ENCODE measurements around the gene CCL17.
A peak's percentile ranks its signal among the peaks of the same experiment; 100 is the strongest.
"Not testable (repeated sequence)": the region's sequence is repeated elsewhere in the genome, so short reads cannot be mapped to it uniquely, and the experiment has no call there.

CCL17 gene

GRCh38 chr16:57435838-57436237, 31.3 kb downstream of the CCL17 start:
- no peak overlapping the region for H2AFZ ChIP-seq (ENCODE audit: low read length, unreplicated experiment)
- H3K79me2 ChIP-seq (ENCODE audit: control insufficient read depth, insufficient read depth, low read length, unreplicated experiment): peaks cover 2% of the 10 kb centered on the region
- H3K4me1 ChIP-seq (ENCODE audit: control insufficient read depth, insufficient read depth, low read length, unreplicated experiment): no peaks in the 10 kb centered on the region
- peaks cover 24% of the 10 kb centered on the region for H3K36me3 ChIP-seq (ENCODE audit: insufficient read depth, low read length)
- H3K4me3 ChIP-seq (ENCODE audit: low read depth, low read length): no peak overlapping the region
- H3K27ac ChIP-seq (ENCODE audit: low read depth, low read length): no peak overlapping the region
- no peaks in the 10 kb centered on the region for H3K27me3 ChIP-seq (ENCODE audit: insufficient read depth, low read length)

GRCh38 chr16:57439947-57440346, 35.4 kb downstream of the CCL17 start:
- peaks cover 25% of the 10 kb centered on the region for H3K36me3 ChIP-seq (ENCODE audit: insufficient read depth, low read length)
- not testable (repeated sequence) for H3K4me3 ChIP-seq (ENCODE audit: low read depth, low read length); H3K4me1 ChIP-seq (ENCODE audit: control insufficient read depth, insufficient read depth, low read length, unreplicated experiment); H3K27ac ChIP-seq (ENCODE audit: low read depth, low read length); H3K27me3 ChIP-seq (ENCODE audit: insufficient read depth, low read length); H2AFZ ChIP-seq (ENCODE audit: low read length, unreplicated experiment)
- H3K79me2 ChIP-seq (ENCODE audit: control insufficient read depth, insufficient read depth, low read length, unreplicated experiment): peaks cover 36% of the 10 kb centered on the region

GRCh38 chr16:57440551-57440950, 36.0 kb downstream of the CCL17 start:
- H3K27ac ChIP-seq (ENCODE audit: low read depth, low read length); H2AFZ ChIP-seq (ENCODE audit: low read length, unreplicated experiment); H3K4me1 ChIP-seq (ENCODE audit: control insufficient read depth, insufficient read depth, low read length, unreplicated experiment); H3K4me3 ChIP-seq (ENCODE audit: low read depth, low read length); H3K27me3 ChIP-seq (ENCODE audit: insufficient read depth, low read length): not testable (repeated sequence)
- Histone ChIP-seq H3K79me2 (ENCODE audit: control insufficient read depth, insufficient read depth, low read length, unreplicated experiment) (peaks cover 41% of the 10 kb centered on the region), H3K36me3 (ENCODE audit: insufficient read depth, low read length) (peaks cover 25% of the 10 kb centered on the region)

- Histone ChIP-seq H3K36me3 (ENCODE audit: insufficient read depth, low read length) (peaks cover 17% of the 10 kb centered on the region), H3K27ac (ENCODE audit: low read depth, low read length) (peak overlapping the region; percentile 20; the same call in 1 of the 2 replicates), H2AFZ (ENCODE audit: low read length, unreplicated experiment) (no peak overlapping the region), H3K4me1 (ENCODE audit: control insufficient read depth, insufficient read depth, low read length, unreplicated experiment) (peaks cover 14% of the 10 kb centered on the region), H3K27me3 (ENCODE audit: insufficient read depth, low read length) (no peaks in the 10 kb centered on the region), H3K79me2 (ENCODE audit: control insufficient read depth, insufficient read depth, low read length, unreplicated experiment) (peaks cover 76% of the 10 kb centered on the region), H3K4me3 (ENCODE audit: low read depth, low read length) (no peak overlapping the region)
These were observed 40.1 kb downstream of the CCL17 start for GRCh38 chr16:57444711-57445110.

GRCh38 chr16:57445510-57445909, 40.9 kb downstream of the CCL17 start:
- no peaks in the 10 kb centered on the region for H3K27me3 ChIP-seq (ENCODE audit: insufficient read depth, low read length)
- H2AFZ ChIP-seq (ENCODE audit: low read length, unreplicated experiment): no peak overlapping the region
- H3K36me3 ChIP-seq (ENCODE audit: insufficient read depth, low read length): peaks cover 15% of the 10 kb centered on the region
- H3K4me1 ChIP-seq (ENCODE audit: control insufficient read depth, insufficient read depth, low read length, unreplicated experiment): peaks cover 14% of the 10 kb centered on the region
- H3K27ac ChIP-seq (ENCODE audit: low read depth, low read length): no peak overlapping the region
- peaks cover 76% of the 10 kb centered on the region for H3K79me2 ChIP-seq (ENCODE audit: control insufficient read depth, insufficient read depth, low read length, unreplicated experiment)
- H3K4me3 ChIP-seq (ENCODE audit: low read depth, low read length): no peak overlapping the region; the same call in 1 of the 2 replicates

- Histone ChIP-seq H3K4me3 (ENCODE audit: low read depth, low read length) (peak overlapping the region; percentile 95), H3K4me1 (ENCODE audit: control insufficient read depth, insufficient read depth, low read length, unreplicated experiment) (peaks cover 14% of the 10 kb centered on the region), H2AFZ (ENCODE audit: low read length, unreplicated experiment) (peak overlapping the region; percentile 82), H3K79me2 (ENCODE audit: control insufficient read depth, insufficient read depth, low read length, unreplicated experiment) (peaks cover 66% of the 10 kb centered on the region), H3K27ac (ENCODE audit: low read depth, low read length) (peak overlapping the region; percentile 50; the same call in 1 of the 2 replicates), H3K36me3 (ENCODE audit: insufficient read depth, low read length) (peaks cover 9% of the 10 kb centered on the region), H3K27me3 (ENCODE audit: insufficient read depth, low read length) (no peaks in the 10 kb centered on the region)
These were observed 42.1 kb downstream of the CCL17 start for GRCh38 chr16:57446531-57447185.

- H3K4me3 ChIP-seq (ENCODE audit: low read depth, low read length): peak within 1 kb of the TSS; percentile 95
- peaks cover 14% of the 10 kb centered on the region for H3K4me1 ChIP-seq (ENCODE audit: control insufficient read depth, insufficient read depth, low read length, unreplicated experiment)
- peak within 1 kb of the TSS; percentile 50; the same call in 1 of the 2 replicates for H3K27ac ChIP-seq (ENCODE audit: low read depth, low read length)
- no peaks in the 10 kb centered on the region for H3K27me3 ChIP-seq (ENCODE audit: insufficient read depth, low read length)
- H2AFZ ChIP-seq (ENCODE audit: low read length, unreplicated experiment): peak within 1 kb of the TSS; percentile 89
- peaks cover 11% of the 10 kb centered on the region for H3K36me3 ChIP-seq (ENCODE audit: insufficient read depth, low read length)
- peaks cover 62% of the 10 kb centered on the region for H3K79me2 ChIP-seq (ENCODE audit: control insufficient read depth, insufficient read depth, low read length, unreplicated experiment)
These were observed 42.8 kb downstream of the CCL17 start, which contains the start of the genes CIAPIN1 and COQ9 for GRCh38 chr16:57447186-57447962. Gene CIAPIN1, minus strand, starts transcription at chr16:57447385. Its CDS starts 6,457 bp downstream, at chr16:57440928. Gene COQ9, plus strand, starts transcription at chr16:57447479. Its CDS starts 27 bp downstream, at chr16:57447506.

GRCh38 chr16:57452021-57452420, 47.5 kb downstream of the CCL17 start:
- peaks cover 30% of the 10 kb centered on the region for H3K36me3 ChIP-seq (ENCODE audit: insufficient read depth, low read length)
- H3K4me1 ChIP-seq (ENCODE audit: control insufficient read depth, insufficient read depth, low read length, unreplicated experiment): no peaks in the 10 kb centered on the region
- H3K4me3 ChIP-seq (ENCODE audit: low read depth, low read length): no peak overlapping the region
- H3K27me3 ChIP-seq (ENCODE audit: insufficient read depth, low read length): no peaks in the 10 kb centered on the region
- H3K27ac ChIP-seq (ENCODE audit: low read depth, low read length): no peak overlapping the region
- H2AFZ ChIP-seq (ENCODE audit: low read length, unreplicated experiment): no peak overlapping the region
- H3K79me2 ChIP-seq (ENCODE audit: control insufficient read depth, insufficient read depth, low read length, unreplicated experiment): peaks cover 20% of the 10 kb centered on the region

- H3K4me1 ChIP-seq (ENCODE audit: control insufficient read depth, insufficient read depth, low read length, unreplicated experiment): peaks cover 7% of the 10 kb centered on the region
- H3K27me3 ChIP-seq (ENCODE audit: insufficient read depth, low read length): no peaks in the 10 kb centered on the region
- peak within 1 kb of the TSS; percentile 99 for H3K4me3 ChIP-seq (ENCODE audit: low read depth, low read length)
- H3K79me2 ChIP-seq (ENCODE audit: control insufficient read depth, insufficient read depth, low read length, unreplicated experiment): peaks cover 29% of the 10 kb centered on the region
- peaks cover 11% of the 10 kb centered on the region for H3K36me3 ChIP-seq (ENCODE audit: insufficient read depth, low read length)
- peak within 1 kb of the TSS; percentile 74 for H2AFZ ChIP-seq (ENCODE audit: low read length, unreplicated experiment)
- no peak within 1 kb of the TSS; the same call in 1 of the 2 replicates for H3K27ac ChIP-seq (ENCODE audit: low read depth, low read length)
These were observed 57.8 kb downstream of the CCL17 start, which contains the start of gene POLR2C for GRCh38 chr16:57462209-57462977. Gene POLR2C, plus strand, starts transcription at chr16:57462679. Its CDS starts 46 bp downstream, at chr16:57462725.

- no peaks in the 10 kb centered on the region for H3K27me3 ChIP-seq (ENCODE audit: insufficient read depth, low read length)
- H3K4me1 ChIP-seq (ENCODE audit: control insufficient read depth, insufficient read depth, low read length, unreplicated experiment): peaks cover 7% of the 10 kb centered on the region
- H3K27ac ChIP-seq (ENCODE audit: low read depth, low read length): no peak overlapping the region
- peaks cover 29% of the 10 kb centered on the region for H3K79me2 ChIP-seq (ENCODE audit: control insufficient read depth, insufficient read depth, low read length, unreplicated experiment)
- H2AFZ ChIP-seq (ENCODE audit: low read length, unreplicated experiment): no peak overlapping the region
- peak overlapping the region; percentile 99 for H3K4me3 ChIP-seq (ENCODE audit: low read depth, low read length)
- H3K36me3 ChIP-seq (ENCODE audit: insufficient read depth, low read length): peaks cover 13% of the 10 kb centered on the region
These were observed 58.4 kb downstream of the CCL17 start for GRCh38 chr16:57462978-57463362.

Measured in ACC112 (cell line).